SJCRH30 (cell line): ENCODE results near the gene BMP7. TPM values are rescaled to one million over a fixed set of nuclear protein-coding genes. Genes with fewer than 3 reads are reported as not detected.

Experiments
- DNase-seq, 2 experiments: peaks; one replicate each; pipeline ENCODE4 v3.0.0-alpha.2; 2015 to 2020
- H3K27ac ChIP-seq: fragments of 250-450 bp; sonication (Bioruptor Pico); 2 replicates; pipeline ENCODE4 v1.5.1; 2020; ENCODE audit warnings: mild to moderate bottlenecking, moderate library complexity
- H3K27me3 ChIP-seq: fragments of 250-450 bp; sonication (Bioruptor Pico); 2 replicates; pipeline ENCODE4 v1.5.1; 2020; ENCODE audit warnings: mild to moderate bottlenecking, moderate library complexity
- H3K36me3 ChIP-seq: fragments of 250-450 bp; sonication (Bioruptor Pico); 2 replicates; pipeline ENCODE4 v1.5.1; 2020; ENCODE audit warnings: mild to moderate bottlenecking, moderate library complexity
- H3K4me1 ChIP-seq: fragments of 250-450 bp; sonication (Bioruptor Pico); 2 replicates; pipeline ENCODE4 v1.5.1; 2020; ENCODE audit warnings: mild to moderate bottlenecking, moderate library complexity
- H3K4me3 ChIP-seq: fragments of 250-450 bp; sonication (Bioruptor Pico); 2 replicates; pipeline ENCODE4 v1.5.1; 2020; ENCODE audit warnings: mild to moderate bottlenecking, moderate library complexity
- H3K9me3 ChIP-seq: fragments of 250-450 bp; sonication (Bioruptor Pico); replicated peaks from 2 replicates; pipeline ENCODE4 v1.5.1; 2020; ENCODE audit warnings: mild to moderate bottlenecking, moderate library complexity
- total RNA-seq: library from RNA; depleted of rRNA; stranded (reverse); fragments of >200 nt; shearing (Covaris generic); gene quantifications from 2 replicates; pipeline ENCODE4 v1.2.3, GENCODE V29; 2014

BMP7 gene
- total RNA-seq, 1 experiment from 2014 or later = 15.6 TPM

- Histone ChIP-seq H3K4me1 (peaks cover 22% of the 10 kb centered on the region), H3K27me3 (no peaks in the 10 kb centered on the region), H3K27ac (peak overlapping the region; percentile 86), H3K36me3 (no peaks in the 10 kb centered on the region), H3K4me3 (peak overlapping the region; percentile 46; the same call in 1 of the 2 replicates), H3K9me3 (no peaks in the 10 kb centered on the region)
- DNase-seq = no peak
Measured at GRCh38 chr20:57213291-57213690, 53.1 kb downstream of the BMP7 start.

GRCh38 chr20:57212534-57213276 lies 53.7 kb downstream of the BMP7 start:
- Histone ChIP-seq H3K4me3 (peak overlapping the region; percentile 46), H3K27ac (peak overlapping the region; percentile 86)

GRCh38 chr20:57211908-57212533 lies 54.4 kb downstream of the BMP7 start:
- Histone ChIP-seq H3K4me1 (peaks cover 22% of the 10 kb centered on the region), H3K36me3 (no peaks in the 10 kb centered on the region), H3K9me3 (peaks cover 4% of the 10 kb centered on the region), H3K27me3 (no peaks in the 10 kb centered on the region), H3K27ac (peak overlapping the region; percentile 86), H3K4me3 (peak overlapping the region; percentile 46)
- peak; percentile 84 to 85 for DNase-seq

More at GRCh38 chr20:57212534-57213276, 53.7 kb downstream of the BMP7 start:
- peak; percentile 93 for DNase-seq
- Histone ChIP-seq H3K27me3 (no peaks in the 10 kb centered on the region), H3K9me3 (no peaks in the 10 kb centered on the region), H3K36me3 (no peaks in the 10 kb centered on the region), H3K4me1 (peaks cover 22% of the 10 kb centered on the region)

GRCh38 chr20:57211406-57211805 lies 55.0 kb downstream of the BMP7 start:
- peaks cover 22% of the 10 kb centered on the region for H3K4me1 ChIP-seq
- no peak overlapping the region; the same call in 1 of the 2 replicates for H3K4me3 ChIP-seq
- peak overlapping the region; percentile 86 for H3K27ac ChIP-seq

GRCh38 chr20:57210911-57211280 lies 55.5 kb downstream of the BMP7 start:
- no peaks in the 10 kb centered on the region for H3K27me3 ChIP-seq
- DNase-seq = no peak
- peaks cover 8% of the 10 kb centered on the region for H3K9me3 ChIP-seq
- no peak overlapping the region for H3K4me3 ChIP-seq
- H3K4me1 ChIP-seq = peaks cover 22% of the 10 kb centered on the region
- H3K36me3 ChIP-seq = peaks cover 4% of the 10 kb centered on the region; the same call in 1 of the 2 replicates
- peak overlapping the region; percentile 86; the same call in 1 of the 2 replicates for H3K27ac ChIP-seq

More at GRCh38 chr20:57211406-57211805, 55.0 kb downstream of the BMP7 start:
- no peaks in the 10 kb centered on the region for H3K27me3 ChIP-seq
- H3K9me3 ChIP-seq = peaks cover 8% of the 10 kb centered on the region
- H3K36me3 ChIP-seq = no peaks in the 10 kb centered on the region
- DNase-seq = peak in 1 of 2 experiments; percentile 43

- DNase-seq = no peak
- H3K4me3 ChIP-seq = no peak overlapping the region
- peaks cover 4% of the 10 kb centered on the region; the same call in 1 of the 2 replicates for H3K36me3 ChIP-seq
- peaks cover 8% of the 10 kb centered on the region for H3K9me3 ChIP-seq
- H3K4me1 ChIP-seq = peaks cover 22% of the 10 kb centered on the region
- H3K27me3 ChIP-seq = no peaks in the 10 kb centered on the region
- no peak overlapping the region for H3K27ac ChIP-seq
Measured at GRCh38 chr20:57210054-57210910, 56.2 kb downstream of the BMP7 start.

GRCh38 chr20:57209413-57209812 lies 57.0 kb downstream of the BMP7 start:
- H3K9me3 ChIP-seq = peaks cover 8% of the 10 kb centered on the region
- no peak overlapping the region for H3K27ac ChIP-seq
- peaks cover 22% of the 10 kb centered on the region for H3K4me1 ChIP-seq
- H3K4me3 ChIP-seq = no peak overlapping the region
- peaks cover 8% of the 10 kb centered on the region; the same call in 1 of the 2 replicates for H3K36me3 ChIP-seq
- no peak for DNase-seq
- H3K27me3 ChIP-seq = no peaks in the 10 kb centered on the region

GRCh38 chr20:57208198-57208597 lies 58.2 kb downstream of the BMP7 start:
- H3K27ac ChIP-seq = no peak overlapping the region
- peaks cover 8% of the 10 kb centered on the region for H3K9me3 ChIP-seq
- H3K27me3 ChIP-seq = no peaks in the 10 kb centered on the region
- peaks cover 8% of the 10 kb centered on the region; the same call in 1 of the 2 replicates for H3K36me3 ChIP-seq
- peaks cover 20% of the 10 kb centered on the region for H3K4me1 ChIP-seq
- H3K4me3 ChIP-seq = no peak overlapping the region
- DNase-seq = no peak

- peaks cover 8% of the 10 kb centered on the region for H3K9me3 ChIP-seq
- no peak for DNase-seq
- peaks cover 13% of the 10 kb centered on the region for H3K4me1 ChIP-seq
- no peak overlapping the region for H3K4me3 ChIP-seq
- H3K27ac ChIP-seq = no peak overlapping the region
- H3K27me3 ChIP-seq = no peaks in the 10 kb centered on the region
- peaks cover 8% of the 10 kb centered on the region; the same call in 1 of the 2 replicates for H3K36me3 ChIP-seq
Measured at GRCh38 chr20:57207251-57207650, 59.2 kb downstream of the BMP7 start.

- peaks cover 9% of the 10 kb centered on the region for H3K4me1 ChIP-seq
- no peak overlapping the region for H3K27ac ChIP-seq
- peaks cover 8% of the 10 kb centered on the region; the same call in 1 of the 2 replicates for H3K36me3 ChIP-seq
- no peaks in the 10 kb centered on the region for H3K27me3 ChIP-seq
- H3K9me3 ChIP-seq = peaks cover 8% of the 10 kb centered on the region
- no peak for DNase-seq
- H3K4me3 ChIP-seq = no peak overlapping the region
Measured at GRCh38 chr20:57205606-57206219, 60.7 kb downstream of the BMP7 start.

GRCh38 chr20:57203986-57204385 lies 62.5 kb downstream of the BMP7 start:
- Histone ChIP-seq H3K4me3 (no peak overlapping the region), H3K9me3 (peaks cover 8% of the 10 kb centered on the region), H3K27me3 (no peaks in the 10 kb centered on the region), H3K4me1 (peaks cover 12% of the 10 kb centered on the region), H3K27ac (no peak overlapping the region), H3K36me3 (peaks cover 8% of the 10 kb centered on the region; the same call in 1 of the 2 replicates)
- DNase-seq = no peak

- Histone ChIP-seq H3K4me3 (no peak overlapping the region), H3K4me1 (peaks cover 20% of the 10 kb centered on the region), H3K9me3 (peaks cover 8% of the 10 kb centered on the region), H3K36me3 (peaks cover 8% of the 10 kb centered on the region; the same call in 1 of the 2 replicates), H3K27me3 (no peaks in the 10 kb centered on the region), H3K27ac (no peak overlapping the region)
- no peak for DNase-seq
Measured at GRCh38 chr20:57203204-57203603, 63.2 kb downstream of the BMP7 start.

- no peak for DNase-seq
- no peak overlapping the region for H3K4me3 ChIP-seq
- H3K27ac ChIP-seq = no peak overlapping the region
- no peaks in the 10 kb centered on the region for H3K27me3 ChIP-seq
- H3K36me3 ChIP-seq = peaks cover 8% of the 10 kb centered on the region; the same call in 1 of the 2 replicates
- peaks cover 28% of the 10 kb centered on the region for H3K4me1 ChIP-seq
- H3K9me3 ChIP-seq = peaks cover 7% of the 10 kb centered on the region
Measured at GRCh38 chr20:57202309-57202708, 64.1 kb downstream of the BMP7 start.
